Measurements from ENCODE around the gene SLC16A11. TPM values are rescaled to one million over a fixed set of nuclear protein-coding genes. Genes with fewer than 3 reads are reported as not detected.
"Not testable (repeated sequence)": the region's sequence is repeated elsewhere in the genome, so short reads cannot be mapped to it uniquely, and the experiment has no call there.

Gene SLC16A11
- total RNA-seq, 1 donor from 2014 or later, result not detected

GRCh38 chr17:7060165-7060891, 16.4 kb upstream of the SLC16A11 start:
- FAIRE-seq, result no peak
- DNase-seq (ENCODE audit: low spot score in 2 of 2), result no peak

- FAIRE-seq (no peak), DNase-seq (ENCODE audit: low spot score in 2 of 2) (no peak)
These were observed 15.0 kb upstream of the SLC16A11 start for GRCh38 chr17:7058831-7059447.

DNA sequence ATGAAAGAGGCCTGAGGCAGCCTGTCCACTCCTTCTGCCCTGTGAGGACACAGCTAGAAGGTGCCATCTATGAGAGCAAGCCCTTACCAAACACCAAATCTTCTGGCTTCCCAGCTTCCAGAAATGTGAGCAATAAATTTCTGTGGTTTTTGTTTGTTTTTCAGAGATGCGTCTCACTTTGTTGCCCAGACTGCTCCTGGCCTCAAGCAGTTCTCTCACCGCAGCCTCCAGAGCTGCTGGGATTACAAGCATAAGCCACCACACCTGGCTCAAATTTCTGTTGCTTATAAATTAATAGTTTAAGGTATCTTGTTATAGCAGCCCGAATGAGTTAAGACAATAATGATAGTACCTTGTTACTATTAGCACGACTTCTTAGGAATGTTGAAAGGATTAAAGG, 12.5 kb upstream of the SLC16A11 start:
- FAIRE-seq, result no peak

GRCh38 chr17:7050583-7050982, 6.7 kb upstream of the SLC16A11 start:
- FAIRE-seq; DNase-seq (ENCODE audit: low spot score in 2 of 2): not testable (repeated sequence)

More for the DNA sequence above, 12.5 kb upstream of the SLC16A11 start:
- no peak for DNase-seq (ENCODE audit: low spot score in 2 of 2)

- DNase-seq (ENCODE audit: low spot score in 2 of 2), result no peak
- FAIRE-seq, result no peak
These were observed 5.1 kb upstream of the SLC16A11 start for GRCh38 chr17:7048968-7049367.

- FAIRE-seq (no peak), DNase-seq (ENCODE audit: low spot score in 2 of 2) (no peak)
These were observed 3.7 kb upstream of the SLC16A11 start for GRCh38 chr17:7047566-7047965.

- FAIRE-seq; DNase-seq (ENCODE audit: low spot score in 2 of 2): not testable (repeated sequence)
These were observed 3.0 kb upstream of the SLC16A11 start for GRCh38 chr17:7046725-7047397.

DNA sequence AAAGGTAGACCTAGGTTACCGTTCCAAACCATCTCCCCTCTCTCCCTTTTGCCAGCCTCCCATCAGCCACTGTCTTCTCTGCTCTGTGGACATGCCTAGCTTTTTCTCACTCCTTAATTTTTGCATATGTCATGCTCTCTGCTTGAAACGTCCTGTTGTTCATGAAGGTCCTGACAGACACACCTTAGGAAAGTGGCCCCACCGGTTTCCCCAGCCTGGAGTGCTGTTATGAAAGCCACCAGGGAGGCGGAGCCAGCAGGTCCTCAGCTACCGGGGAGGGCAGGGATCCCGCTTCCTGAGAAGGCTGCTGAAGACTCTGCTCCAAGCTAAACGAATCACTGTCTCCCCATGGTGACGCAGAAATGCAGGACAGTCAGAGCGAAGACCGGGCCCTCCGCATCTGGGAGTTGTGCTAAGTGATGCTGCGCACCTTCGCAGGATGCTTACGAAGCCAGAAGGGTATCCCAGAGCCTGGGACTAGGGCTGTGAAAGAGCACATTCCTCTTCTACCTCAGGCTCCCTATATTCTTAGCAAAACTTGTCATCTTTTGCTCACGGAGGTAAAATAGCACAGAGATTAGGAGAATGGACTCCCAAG, 2.3 kb upstream of the SLC16A11 start:
- DNase-seq (ENCODE audit: low spot score in 2 of 2), result no peak
- FAIRE-seq, result no peak

DNA sequence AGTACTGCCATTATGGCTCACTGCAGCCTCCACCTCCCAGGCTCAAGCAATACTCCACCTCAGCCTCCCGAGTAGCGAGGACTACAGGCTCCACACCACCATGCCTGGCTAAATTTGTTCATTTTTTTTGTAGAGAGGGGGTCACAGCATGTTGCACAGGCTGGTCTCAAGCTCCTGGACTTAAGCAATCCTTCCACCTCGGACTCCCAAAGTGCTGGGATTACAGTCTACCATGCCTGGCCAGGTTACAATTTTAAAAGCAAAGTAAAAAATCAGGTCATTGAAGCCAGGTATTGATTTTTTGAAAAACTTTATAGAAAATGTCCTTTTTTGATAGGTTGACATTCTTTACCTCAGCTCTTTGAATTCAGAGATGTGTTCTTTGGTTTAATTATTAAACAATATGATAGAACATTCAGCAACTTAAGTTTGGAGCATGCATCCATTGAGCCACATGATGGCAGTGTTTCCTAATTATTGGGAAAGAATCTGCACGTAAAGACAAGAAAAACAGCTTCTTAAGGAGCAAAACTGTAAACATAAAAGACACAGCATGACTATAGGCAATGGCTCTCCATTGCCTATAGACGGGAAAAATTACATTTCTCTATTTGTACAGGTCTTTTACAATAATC, 1.7 kb upstream of the SLC16A11 start:
- DNase-seq (ENCODE audit: low spot score in 2 of 2) (no peak), FAIRE-seq (peak; percentile 51)

GRCh38 chr17:7043182-7043496, 753 bp downstream of the SLC16A11 start:
- FAIRE-seq (no peak), DNase-seq (ENCODE audit: low spot score in 2 of 2) (peak in 1 of 2 donors; percentile 22)

DNA sequence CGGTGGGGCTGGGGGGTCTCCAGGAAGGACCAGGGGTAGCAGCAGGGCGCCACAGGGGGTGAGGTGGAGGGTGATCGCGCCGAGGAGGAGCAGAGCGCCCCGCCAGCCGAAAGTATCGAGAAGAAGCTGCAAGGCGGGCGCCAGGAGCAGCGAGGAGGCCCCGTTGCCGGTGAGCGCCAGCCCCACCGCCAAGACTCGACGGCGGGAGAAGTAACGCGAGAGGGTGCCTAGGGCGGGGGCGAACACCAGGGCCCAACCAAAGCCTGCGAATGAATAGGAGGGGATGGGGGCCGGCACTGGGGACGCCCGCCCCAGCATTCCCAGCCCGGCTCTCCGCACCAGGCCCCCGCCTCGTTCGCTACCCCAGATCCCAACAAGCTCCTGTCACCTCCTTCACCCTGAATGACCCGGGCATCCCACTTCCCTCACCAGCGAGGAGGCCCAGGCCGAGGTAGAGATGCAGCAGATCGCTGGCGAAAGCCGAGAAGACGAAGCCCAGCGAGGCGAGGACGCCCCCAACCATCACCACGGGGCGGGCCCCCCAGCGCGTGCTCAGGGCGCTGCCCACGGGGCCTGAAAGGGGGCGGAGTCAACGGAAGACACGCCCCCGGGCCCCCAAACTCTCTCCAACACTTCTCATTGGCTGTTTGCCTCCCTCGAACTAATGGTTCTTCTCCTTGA, 1.3 kb downstream of the SLC16A11 start:
- DNase-seq (ENCODE audit: low spot score in 2 of 2) (peak in 1 of 2 donors; percentile 35), FAIRE-seq (no peak)

DNA sequence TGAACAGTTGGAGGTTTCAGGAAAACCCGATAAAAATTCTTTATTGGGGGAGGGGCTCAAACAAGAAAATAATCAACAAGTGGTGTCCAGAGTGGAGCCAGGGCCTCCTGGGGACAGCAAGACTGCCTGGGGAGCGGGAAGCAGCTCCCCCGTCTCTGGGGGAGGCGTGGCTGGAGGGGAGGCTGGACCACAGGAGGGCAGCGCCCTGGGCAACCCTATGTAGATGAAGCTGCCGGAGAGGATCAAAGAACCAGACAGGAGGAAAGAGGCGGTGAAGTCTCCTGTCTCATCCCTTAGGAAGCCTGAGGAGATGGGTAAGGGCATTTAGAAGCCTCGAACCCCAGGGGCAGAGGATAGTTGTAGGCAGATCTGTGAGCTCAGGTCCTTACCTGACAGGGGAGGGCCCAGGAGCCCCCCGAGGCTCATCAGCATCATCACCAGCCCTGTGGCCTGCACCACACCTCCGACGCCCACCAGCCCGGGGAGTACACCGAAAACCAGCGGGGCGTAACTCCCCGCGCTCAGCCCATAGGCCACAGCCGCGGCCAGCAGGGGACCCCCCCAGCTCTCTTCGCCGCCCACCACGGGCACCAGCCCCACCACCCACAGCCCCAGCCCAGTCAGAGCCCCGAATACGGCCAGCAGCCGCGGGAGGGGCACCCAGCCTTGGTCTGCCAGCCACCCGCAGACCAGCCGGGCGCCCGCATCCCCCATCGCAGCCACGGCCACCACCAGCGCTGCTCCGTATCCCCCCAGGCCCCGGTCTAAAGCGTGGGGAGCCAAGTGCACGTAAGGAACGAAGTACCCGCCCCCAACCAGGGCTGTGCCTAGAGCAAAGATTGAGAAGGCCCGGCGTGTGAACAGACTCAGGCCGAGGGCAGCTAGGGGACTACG, 2.0 kb downstream of the SLC16A11 start:
- DNase-seq (ENCODE audit: low spot score in 2 of 2) (peak in 1 of 2 donors; percentile 40), FAIRE-seq (no peak)

GRCh38 chr17:7039832-7040231, 4.1 kb downstream of the SLC16A11 start:
- peak in 1 of 2 donors; percentile 15 for DNase-seq (ENCODE audit: low spot score in 2 of 2)
- FAIRE-seq, result no peak

- no peak for DNase-seq (ENCODE audit: low spot score in 2 of 2)
- no peak for FAIRE-seq
These were observed 5.6 kb downstream of the SLC16A11 start for GRCh38 chr17:7038025-7038862.

- DNase-seq (ENCODE audit: low spot score in 2 of 2), result peak; percentile 82 to 97
- no peak for FAIRE-seq
These were observed 8.1 kb downstream of the SLC16A11 start, which contains the start of gene SLC16A13 for GRCh38 chr17:7035591-7036368. TSS of gene SLC16A13 (plus strand) at chr17:7036015. CDS start at chr17:7036383, 368 bp downstream.

- DNase-seq (ENCODE audit: low spot score in 2 of 2) (no peak), FAIRE-seq (no peak)
These were observed 8.8 kb downstream of the SLC16A11 start for GRCh38 chr17:7034955-7035590.

DNA sequence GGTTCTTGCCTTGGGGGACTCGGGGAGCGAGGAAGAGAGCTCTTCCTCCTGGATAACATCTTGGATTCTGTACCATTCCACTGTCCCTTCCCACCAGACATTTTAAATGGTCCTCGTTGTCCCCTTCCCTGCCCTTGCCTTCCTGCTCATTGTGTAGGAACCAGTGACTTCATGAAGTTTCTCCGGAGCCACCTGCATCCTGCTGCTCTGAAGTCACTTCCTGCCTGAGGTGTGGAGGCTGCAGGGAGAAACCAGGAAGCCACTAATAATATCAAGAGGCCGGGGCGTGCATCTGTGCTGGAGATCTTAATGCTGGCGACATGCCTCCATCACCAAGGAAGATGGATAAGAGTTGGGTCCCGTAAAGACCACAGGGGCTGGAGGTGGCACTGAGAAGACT, 14.2 kb downstream of the SLC16A11 start:
- no peak for DNase-seq (ENCODE audit: low spot score in 2 of 2)
- no peak for FAIRE-seq
